DOHH2 (cell line): ENCODE measurements around the gene ACSL1.

Experiments used
- H3F3A ChIP-seq: fragments of 200-600 bp; sonication (generic), shearing (Covaris generic); 2 replicates; pipeline ENCODE4 v1.6.0; 2016; ENCODE audit warnings: antibody characterized with exemption, mild to moderate bottlenecking; ENCODE audit not compliant: control insufficient read depth, insufficient read depth
- H3K27ac ChIP-seq: fragments of 200-600 bp; sonication (generic); 2 replicates; pipeline ENCODE4 v1.5.1; 2014; ENCODE audit warnings: low read depth, mild to moderate bottlenecking, low read length, moderate library complexity
- H3K27me3 ChIP-seq: fragments of 200-600 bp; sonication (generic); 2 replicates; pipeline ENCODE4 v1.6.1; 2014; ENCODE audit warnings: mild to moderate bottlenecking, low read length, mixed read lengths; ENCODE audit not compliant: control insufficient read depth
- H3K36me3 ChIP-seq: fragments of 200-600 bp; sonication (generic); 2 replicates; pipeline ENCODE4 v1.6.1; 2014; ENCODE audit warnings: mild to moderate bottlenecking, low read length, moderate library complexity, mixed read lengths; ENCODE audit not compliant: control insufficient read depth
- H3K4me1 ChIP-seq: fragments of 200-600 bp; sonication (generic); 2 replicates; pipeline ENCODE4 v1.6.1; 2014; ENCODE audit warnings: mild to moderate bottlenecking, low read length, mixed read lengths; ENCODE audit not compliant: control insufficient read depth
- H3K4me2 ChIP-seq: fragments of 200-600 bp; sonication (generic); 2 replicates; pipeline ENCODE4 v1.6.0; 2014; ENCODE audit warnings: mild to moderate bottlenecking, low read length, moderate library complexity
- H3K4me3 ChIP-seq: fragments of 200-600 bp; sonication (generic); 2 replicates; pipeline ENCODE4 v1.5.1; 2014; ENCODE audit warnings: mild to moderate bottlenecking, low read length, mixed read lengths
- H3K79me2 ChIP-seq: fragments of 200-600 bp; sonication (generic); 2 replicates; pipeline ENCODE4 v1.6.1; 2014; ENCODE audit warnings: mild to moderate bottlenecking, low read length, mixed read lengths; ENCODE audit not compliant: control insufficient read depth
- H3K9me2 ChIP-seq: fragments of 200-600 bp; sonication (generic); replicated peaks from 2 replicates; pipeline ENCODE4 v1.6.1; 2014; ENCODE audit warnings: mild to moderate bottlenecking, low read length, mixed read lengths; ENCODE audit not compliant: control insufficient read depth
- H3K9me3 ChIP-seq: fragments of 200-600 bp; sonication (generic); 2 replicates; pipeline ENCODE4 v1.6.1; 2014; ENCODE audit warnings: antibody characterized with exemption, low read length, mixed read lengths; ENCODE audit not compliant: control insufficient read depth, insufficient read depth
- H4K20me1 ChIP-seq: fragments of 200-600 bp; sonication (generic); 2 replicates; pipeline ENCODE4 v1.6.0; 2014; ENCODE audit warnings: low read depth, mild to moderate bottlenecking, antibody characterized with exemption, low read length, moderate library complexity; ENCODE audit not compliant: control insufficient read depth, insufficient read depth
- CTCF ChIP-seq: fragments of 200-600 bp; sonication (generic); IDR thresholded peaks from one replicate; pipeline ENCODE4 v1.5.1; 2014; ENCODE audit warnings: antibody characterized with exemption, mild to moderate bottlenecking, low read depth, low read length; ENCODE audit not compliant: poor library complexity, severe bottlenecking
- EZH2phosphoT487 ChIP-seq: fragments of 200-600 bp; sonication (generic); IDR thresholded peaks from 2 replicates; pipeline ENCODE4 v1.6.1; 2017; ENCODE audit warnings: borderline replicate concordance, mild to moderate bottlenecking, antibody characterized with exemption, low read length, moderate library complexity, mixed read lengths

Gene ACSL1

GRCh38 chr4:184752496-184753275 lies 73.1 kb downstream of the ACSL1 start:
- H4K20me1 ChIP-seq, result no peaks in the 10 kb centered on the region
- no peak overlapping the region for H3K4me2 ChIP-seq
- no peaks in the 10 kb centered on the region for H3K9me2 ChIP-seq
- H3K4me3 ChIP-seq, result no peak overlapping the region
- H3K36me3 ChIP-seq, result peaks cover 16% of the 10 kb centered on the region
- H3K27me3 ChIP-seq, result no peaks in the 10 kb centered on the region
- no peaks in the 10 kb centered on the region for H3K79me2 ChIP-seq
- no peak for TF ChIP-seq EZH2phosphoT487
- no peak for TF ChIP-seq CTCF
- H3K9me3 ChIP-seq, result no peaks in the 10 kb centered on the region
- no peaks in the 10 kb centered on the region for H3F3A ChIP-seq
- H3K4me1 ChIP-seq, result no peaks in the 10 kb centered on the region
- H3K27ac ChIP-seq, result no peak overlapping the region

DNA sequence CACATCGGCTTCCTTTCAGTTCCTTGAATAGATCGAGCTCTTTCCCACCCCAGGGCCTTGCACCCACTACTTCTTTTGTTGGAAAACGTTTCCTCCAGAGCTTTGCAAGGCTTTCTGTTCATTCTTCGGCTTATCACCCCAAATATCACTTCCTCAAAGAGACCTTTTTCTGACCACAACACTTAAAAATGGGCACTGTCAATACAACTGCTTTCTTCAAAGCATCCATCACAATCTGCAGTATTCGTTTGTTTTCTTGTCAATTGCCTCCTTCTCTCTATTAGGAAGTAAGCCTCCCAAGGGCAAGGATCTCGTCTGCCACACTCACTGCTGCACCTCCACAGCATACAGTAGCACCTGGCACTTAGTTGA lies 74.2 kb downstream of the ACSL1 start:
- no peak for TF ChIP-seq EZH2phosphoT487
- no peak for TF ChIP-seq CTCF
- H4K20me1 ChIP-seq, result no peaks in the 10 kb centered on the region
- H3K27ac ChIP-seq, result no peak overlapping the region
- peaks cover 7% of the 10 kb centered on the region for H3K4me1 ChIP-seq
- H3K9me3 ChIP-seq, result no peaks in the 10 kb centered on the region
- no peak overlapping the region for H3K4me2 ChIP-seq
- no peaks in the 10 kb centered on the region for H3K79me2 ChIP-seq
- H3K27me3 ChIP-seq, result no peaks in the 10 kb centered on the region
- no peaks in the 10 kb centered on the region for H3K9me2 ChIP-seq
- no peaks in the 10 kb centered on the region for H3F3A ChIP-seq
- no peak overlapping the region for H3K4me3 ChIP-seq
- peaks cover 5% of the 10 kb centered on the region; the same call in 1 of the 2 replicates for H3K36me3 ChIP-seq

DNA sequence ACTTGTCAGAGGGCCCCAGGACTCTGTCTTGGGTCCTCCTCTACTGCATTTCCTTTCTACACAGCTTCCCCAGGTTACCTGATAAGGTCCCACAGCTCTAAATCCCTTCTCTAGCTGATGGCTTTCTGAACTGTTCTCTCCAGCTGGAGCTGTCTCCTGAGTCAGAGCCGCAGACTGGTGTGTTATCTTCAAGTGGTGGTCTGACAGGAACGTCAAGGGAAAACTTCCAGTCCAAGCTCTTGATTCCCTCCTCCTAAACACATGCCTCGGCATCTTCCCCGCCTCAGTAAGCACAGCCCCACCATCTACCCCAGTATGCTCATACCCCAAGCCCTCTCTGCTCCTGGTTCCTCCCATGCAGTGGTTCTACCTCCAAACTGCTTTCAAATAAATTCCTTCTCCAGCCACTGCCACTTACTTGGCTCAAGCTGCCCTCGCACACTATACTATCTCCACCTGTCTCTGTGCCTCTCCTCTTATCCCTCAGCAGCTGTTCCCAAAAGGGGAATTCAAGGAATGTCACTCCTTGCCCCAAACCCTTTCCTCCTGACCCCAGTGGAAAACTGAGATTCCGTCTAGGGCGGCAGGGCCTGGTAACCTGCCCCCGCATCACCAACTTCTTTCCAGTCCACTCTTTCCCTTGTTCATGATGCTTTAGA lies 74.7 kb downstream of the ACSL1 start:
- TF ChIP-seq EZH2phosphoT487 (no peak), CTCF (no peak)
- no peak overlapping the region for H3K4me3 ChIP-seq
- H3K4me2 ChIP-seq, result no peak overlapping the region
- 0 out of 2 replicates have a peak, but pooled peaks cover 2% of the 10 kb centered on the region for H3K36me3 ChIP-seq
- H3F3A ChIP-seq, result no peaks in the 10 kb centered on the region
- no peaks in the 10 kb centered on the region for H3K9me2 ChIP-seq
- H3K9me3 ChIP-seq, result no peaks in the 10 kb centered on the region
- H3K4me1 ChIP-seq, result peaks cover 12% of the 10 kb centered on the region
- H4K20me1 ChIP-seq, result no peaks in the 10 kb centered on the region
- no peak overlapping the region for H3K27ac ChIP-seq
- H3K79me2 ChIP-seq, result no peaks in the 10 kb centered on the region
- no peaks in the 10 kb centered on the region for H3K27me3 ChIP-seq
